Stimulated activated CD8-positive, alpha-beta memory T cell treated with anti-CD3 and anti-CD28 coated beads, Interleukin-15, amount 100 ng/mL, for 4 hours (primary cell): Measurements from ENCODE around the gene FGFBP2.

ENCODE experiments used
- DNase-seq, 2 donors: peaks; one replicate each; pipeline ENCODE4 v3.0.0-alpha.2; 2020; ENCODE audit warnings: low read depth in 2 of 2

The FGFBP2 gene

GRCh38 chr4:15968551-15969300 is 5.8 kb upstream of the FGFBP2 start:
- no peak for DNase-seq

GRCh38 chr4:15965325-15965724 is 2.4 kb upstream of the FGFBP2 start:
- no peak for DNase-seq

DNA sequence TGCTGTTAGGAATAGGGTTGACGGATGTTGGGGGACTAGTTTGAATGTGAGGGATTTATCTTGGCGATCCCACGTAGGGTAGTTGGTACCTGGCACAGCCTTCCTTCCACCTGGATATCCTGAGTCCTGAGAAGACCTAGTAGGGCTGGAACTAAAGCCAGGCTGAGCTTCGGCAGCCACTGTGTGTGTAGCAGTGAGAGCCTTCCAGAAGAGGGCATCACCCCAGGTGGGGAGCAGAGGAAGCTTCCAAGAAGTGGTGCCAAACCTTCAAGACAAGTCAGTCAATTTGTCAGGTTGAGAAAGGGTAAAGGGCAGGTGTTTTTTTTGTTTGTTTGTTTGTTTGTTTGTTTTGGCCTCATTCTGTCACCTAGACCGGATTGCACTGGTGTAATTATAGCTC is 1.2 kb upstream of the FGFBP2 start:
- no peak for DNase-seq

DNA sequence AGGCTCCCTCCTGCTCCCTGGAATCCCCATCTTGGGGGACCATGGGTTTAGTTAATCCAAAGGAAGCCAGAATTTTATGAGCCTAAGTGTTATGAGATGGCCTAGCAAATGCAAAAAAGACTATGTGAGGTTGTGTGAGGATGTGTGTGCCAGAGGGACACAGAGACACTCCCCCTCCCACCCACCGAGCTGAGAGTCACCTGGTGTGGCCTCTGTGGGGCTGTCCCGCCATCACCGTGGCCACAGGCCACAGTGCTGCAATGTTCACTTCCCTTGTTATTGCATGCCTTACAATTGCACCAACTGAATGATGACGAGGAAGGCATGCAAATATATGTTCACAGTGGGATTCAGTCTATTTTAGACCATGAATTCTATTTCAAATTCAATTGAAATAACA is 601 bp upstream of the FGFBP2 start:
- peak; percentile 25 to 29 for DNase-seq

DNA sequence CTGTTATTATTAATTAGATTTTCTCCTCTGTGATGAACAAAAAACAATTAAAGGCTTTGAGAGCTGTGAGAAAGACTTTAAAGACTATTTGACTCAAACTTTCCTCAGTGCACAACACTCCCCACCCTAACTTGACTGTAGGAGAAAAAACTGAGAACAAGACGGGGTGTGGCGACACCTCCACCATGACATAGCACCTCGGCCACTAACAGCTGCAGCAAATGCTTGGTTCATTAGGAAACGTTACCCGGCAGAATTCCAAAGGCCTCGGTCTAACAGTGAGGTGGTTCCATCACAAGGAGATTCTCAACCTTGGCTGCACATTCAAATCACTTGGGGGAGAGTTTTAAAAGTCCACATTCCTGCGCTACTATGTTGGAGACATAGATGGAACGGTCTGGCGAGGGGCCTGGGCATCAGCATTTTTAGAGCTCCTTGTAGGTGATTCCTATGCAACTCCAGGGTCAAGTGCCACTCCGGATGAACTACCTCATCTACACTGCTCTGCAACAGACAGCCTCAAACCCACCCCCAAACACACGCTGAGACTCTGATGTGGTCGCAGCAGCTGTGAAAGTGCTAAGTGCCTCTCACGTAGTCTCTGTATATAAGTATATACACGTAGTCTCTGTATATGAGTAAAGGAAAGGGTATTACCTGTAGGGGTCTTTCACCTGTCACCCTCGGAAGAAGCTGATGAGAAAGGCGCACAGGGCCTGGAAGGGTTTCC is 1.0 kb downstream of the FGFBP2 start:
- peak in 1 of 2 donors; percentile 13 for DNase-seq

DNA sequence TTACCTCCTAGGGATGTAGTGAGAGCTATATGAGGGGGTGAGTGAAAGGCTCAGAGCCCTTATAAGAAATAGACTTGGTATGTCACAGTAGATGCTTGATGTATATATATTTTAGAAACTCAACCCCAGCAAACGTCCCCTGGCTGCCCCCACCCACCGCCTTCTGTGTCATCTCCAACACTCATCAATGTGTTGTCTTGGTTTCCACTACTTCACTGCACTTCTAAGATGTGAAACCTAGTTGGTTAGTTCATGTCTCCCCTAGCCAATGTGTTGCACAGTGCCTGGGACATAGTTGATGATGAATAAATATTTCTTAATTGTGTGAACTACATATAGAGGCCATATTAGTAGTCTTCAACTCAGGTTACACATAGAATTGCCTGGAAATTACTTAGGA is 4.4 kb downstream of the FGFBP2 start:
- DNase-seq: no peak

- peak; percentile 33 to 58 for DNase-seq
Measured at GRCh38 chr4:15956179-15956850, 6.7 kb downstream of the FGFBP2 start.

DNA sequence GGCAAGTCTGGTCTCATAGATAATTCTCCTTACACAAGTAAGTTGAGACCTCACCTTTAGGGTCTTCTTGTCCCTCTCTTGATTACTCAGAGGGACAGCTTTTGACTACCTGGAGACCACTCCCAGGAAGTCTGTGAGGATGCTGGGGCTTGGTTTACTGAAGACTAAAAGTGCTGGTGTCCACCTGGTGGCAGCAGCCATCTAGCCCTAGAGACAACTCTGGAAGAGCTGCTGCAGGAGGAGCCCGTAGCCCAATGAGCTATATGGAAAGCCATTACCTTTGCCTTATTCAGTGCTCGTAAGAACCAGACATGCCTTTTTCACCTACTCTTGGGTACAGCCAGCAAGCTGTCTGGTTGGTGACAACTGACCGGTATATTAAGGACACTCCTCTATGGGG is 7.3 kb downstream of the FGFBP2 start:
- DNase-seq: no peak

GRCh38 chr4:15953625-15954024 is 9.3 kb downstream of the FGFBP2 start:
- no peak for DNase-seq

DNA sequence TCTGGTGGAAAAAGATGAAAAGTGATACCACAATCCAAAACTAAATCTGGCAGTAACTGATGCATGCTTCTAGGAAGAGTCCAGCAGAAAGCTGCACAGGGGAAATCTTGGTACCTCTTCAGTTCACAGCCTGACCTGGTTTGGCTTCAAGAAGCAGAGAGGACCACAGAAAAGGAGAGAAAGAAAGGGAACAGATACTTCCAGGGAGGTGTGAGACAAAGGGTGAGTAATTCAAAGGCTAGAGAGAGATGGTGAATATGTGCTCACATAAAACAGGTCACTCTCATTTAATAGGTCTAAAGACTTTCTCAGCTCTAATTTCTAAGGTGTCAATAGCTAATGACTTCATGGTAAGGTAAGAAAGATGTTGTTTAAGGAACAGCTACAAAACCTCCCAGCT is 11.2 kb downstream of the FGFBP2 start:
- DNase-seq: no peak

DNA sequence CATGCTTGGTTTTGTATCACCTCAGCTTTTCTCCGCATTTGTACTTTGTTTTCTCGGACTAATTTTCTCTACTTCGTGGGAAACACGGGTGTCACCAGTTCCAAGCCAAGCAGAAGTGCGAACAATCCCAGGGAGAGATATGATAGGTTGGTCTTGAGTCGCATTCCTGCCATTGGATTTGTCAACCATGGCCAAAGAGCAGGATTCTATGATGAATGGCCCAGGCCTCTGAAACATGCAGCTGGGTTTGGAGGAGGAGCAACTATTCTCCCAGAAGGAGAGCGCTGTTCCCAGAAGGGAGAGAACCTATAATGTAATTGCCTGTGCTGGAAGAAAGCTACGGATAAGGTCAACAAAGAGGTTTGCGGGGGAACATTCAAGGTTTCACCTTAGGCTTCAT is 14.1 kb downstream of the FGFBP2 start:
- no peak for DNase-seq

- no peak for DNase-seq
Measured at GRCh38 chr4:15947684-15948083, 15.3 kb downstream of the FGFBP2 start.

DNA sequence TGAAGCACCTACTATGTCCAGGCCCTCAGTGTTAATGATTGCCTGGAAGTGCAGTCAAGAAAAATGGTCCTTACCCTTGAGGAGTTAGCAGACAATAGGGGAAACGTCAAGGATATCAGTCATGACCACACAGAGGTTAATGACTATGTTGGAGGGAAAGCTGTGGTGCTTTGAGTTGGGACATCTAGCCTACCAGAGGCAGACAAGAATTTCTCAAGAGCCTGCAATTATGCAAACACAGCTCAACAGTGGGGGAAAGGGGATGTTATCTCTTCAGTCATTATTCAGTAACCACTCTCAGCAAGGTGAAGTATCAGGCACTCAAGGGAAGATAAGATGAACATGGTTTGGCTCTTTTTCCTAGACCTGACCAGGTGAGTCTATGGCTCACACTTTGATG is 17.5 kb downstream of the FGFBP2 start:
- DNase-seq: no peak

DNA sequence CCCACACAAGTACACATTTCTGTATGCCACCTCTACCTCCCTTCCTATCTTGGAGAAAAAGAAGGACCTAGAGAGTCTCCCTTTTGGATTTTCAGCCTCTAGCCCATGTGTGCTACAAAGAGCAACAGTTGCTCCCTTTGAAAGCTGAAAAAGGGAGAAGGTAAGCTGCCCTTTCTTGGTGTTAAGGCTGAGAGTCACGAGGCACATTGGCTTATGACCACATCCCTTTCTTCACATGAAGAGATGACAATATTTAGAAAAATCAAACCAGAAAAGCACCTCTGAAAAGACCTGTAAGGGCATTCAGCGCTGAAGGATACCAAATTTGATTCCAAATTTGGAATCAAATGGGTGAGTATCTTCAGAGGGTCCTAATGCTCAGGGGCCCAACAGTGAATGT is 18.1 kb downstream of the FGFBP2 start:
- DNase-seq: no peak

GRCh38 chr4:15942283-15942682 is 20.7 kb downstream of the FGFBP2 start:
- DNase-seq: no peak

GRCh38 chr4:15938640-15939039 is 24.3 kb downstream of the FGFBP2 start, which contains the start of gene FGFBP1:
TSS of gene FGFBP1 (minus strand) at chr4:15938740. CDS start at chr4:15936632, 2,108 bp downstream.
- DNase-seq: no peak

DNA sequence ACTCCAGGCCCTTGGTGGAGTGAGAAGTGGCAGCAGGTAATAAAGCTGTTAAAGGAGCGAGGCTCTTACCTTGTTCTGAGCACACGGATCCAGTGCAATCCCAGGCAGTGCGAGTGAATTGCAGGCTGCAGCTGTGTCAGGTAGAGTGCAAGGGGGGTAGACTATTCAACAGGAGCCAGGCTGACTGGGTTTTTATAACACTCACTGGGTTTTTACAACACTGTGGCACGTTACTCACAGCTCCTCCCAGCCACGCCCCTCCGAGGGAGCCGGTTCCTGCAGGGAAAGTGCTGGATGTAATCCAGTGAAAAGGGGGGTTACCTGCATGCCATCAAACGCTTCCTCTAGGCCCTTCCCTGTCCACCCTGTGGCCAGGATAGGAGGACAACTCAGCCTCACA is 24.8 kb downstream of the FGFBP2 start:
- DNase-seq: no peak

- no peak for DNase-seq
Measured at GRCh38 chr4:15936495-15936894, 26.5 kb downstream of the FGFBP2 start.

- DNase-seq: no peak
Measured at GRCh38 chr4:15935504-15936402, 27.2 kb downstream of the FGFBP2 start.

GRCh38 chr4:15934259-15934658 is 28.7 kb downstream of the FGFBP2 start:
- DNase-seq: no peak

DNA sequence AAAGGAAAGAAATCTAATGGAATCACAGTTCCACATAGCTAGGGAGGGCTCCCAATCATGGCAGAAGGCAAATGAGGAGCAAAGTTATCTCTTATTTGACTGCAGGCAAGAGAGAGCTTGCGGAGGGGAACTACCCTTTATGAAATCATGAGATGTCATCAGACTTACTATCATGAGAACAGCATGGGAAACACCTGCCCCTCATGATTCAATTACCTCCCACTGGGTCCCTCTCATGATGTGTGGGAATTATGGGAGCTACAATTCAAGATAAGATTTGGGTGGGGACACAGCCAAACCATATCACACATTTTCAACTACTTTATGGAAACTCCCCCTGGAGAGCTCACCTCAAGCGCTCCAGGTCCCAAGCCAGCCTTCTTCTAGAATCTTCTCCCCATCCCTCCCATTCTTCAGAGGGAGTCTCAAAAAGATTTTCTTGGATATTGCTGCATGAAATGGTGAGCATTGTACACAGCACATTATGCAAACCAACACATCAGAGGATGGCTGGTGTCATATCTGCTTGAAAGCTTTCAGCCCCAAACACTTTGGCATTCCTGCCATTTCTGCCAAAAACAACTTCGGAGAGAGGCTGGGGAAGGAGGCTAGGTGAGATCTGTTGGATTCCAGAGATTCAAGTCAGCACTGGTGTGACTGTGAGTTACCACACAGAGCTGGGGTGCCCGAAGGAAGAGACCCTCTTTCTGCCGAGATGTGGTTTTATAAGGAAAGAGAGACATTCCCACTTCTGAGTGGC is 31.3 kb downstream of the FGFBP2 start:
- DNase-seq: no peak
